ENCODE results near the gene RGS7BP.

The RGS7BP gene

GRCh38 chr5:64625678-64626077 lies 119.9 kb downstream of the RGS7BP start:
- Mint-ChIP-seq H3K9me3 (no peaks in the 10 kb centered on the region), H3K27me3 (ENCODE audit: low read depth, poor library complexity) (peaks cover 17% of the 10 kb centered on the region), H3K4me3 (no peak overlapping the region), H3K36me3 (ENCODE audit: low read depth) (no peaks in the 10 kb centered on the region), H3K27ac (no peak overlapping the region), H3K4me1 (no peaks in the 10 kb centered on the region)
- no peak for TF ChIP-seq CTCF (IDR thresholded peaks at IDR 0.05)
- DNase-seq: no peak

GRCh38 chr5:64628901-64629300 lies 123.1 kb downstream of the RGS7BP start:
- TF ChIP-seq CTCF (IDR thresholded peaks at IDR 0.05): no peak
- Mint-ChIP-seq H3K4me3 (no peak overlapping the region), H3K27me3 (ENCODE audit: low read depth, poor library complexity) (peaks cover 7% of the 10 kb centered on the region), H3K9me3 (no peaks in the 10 kb centered on the region), H3K27ac (no peak overlapping the region), H3K4me1 (peaks cover 4% of the 10 kb centered on the region), H3K36me3 (ENCODE audit: low read depth) (no peaks in the 10 kb centered on the region)
- no peak for DNase-seq

- no peak overlapping the region for H3K4me3 Mint-ChIP-seq
- no peaks in the 10 kb centered on the region for H3K36me3 Mint-ChIP-seq (ENCODE audit: low read depth)
- TF ChIP-seq CTCF (IDR thresholded peaks at IDR 0.05): no peak
- DNase-seq: no peak
- H3K27me3 Mint-ChIP-seq (ENCODE audit: low read depth, poor library complexity): peaks cover 4% of the 10 kb centered on the region
- no peak overlapping the region for H3K27ac Mint-ChIP-seq
- peaks cover 5% of the 10 kb centered on the region for H3K4me1 Mint-ChIP-seq
- no peaks in the 10 kb centered on the region for H3K9me3 Mint-ChIP-seq
These were observed 124.0 kb downstream of the RGS7BP start for GRCh38 chr5:64629841-64630240.

- Mint-ChIP-seq H3K4me1 (peaks cover 9% of the 10 kb centered on the region), H3K4me3 (no peak overlapping the region), H3K9me3 (no peaks in the 10 kb centered on the region), H3K36me3 (ENCODE audit: low read depth) (no peaks in the 10 kb centered on the region), H3K27ac (peak overlapping the region; percentile 66), H3K27me3 (ENCODE audit: low read depth, poor library complexity) (no peaks in the 10 kb centered on the region)
- no peak for TF ChIP-seq CTCF (IDR thresholded peaks at IDR 0.05)
- DNase-seq: no peak
These were observed 126.4 kb downstream of the RGS7BP start for GRCh38 chr5:64632251-64632650.

- peak; percentile 91 for TF ChIP-seq CTCF (IDR thresholded peaks at IDR 0.05)
- H3K36me3 Mint-ChIP-seq (ENCODE audit: low read depth): no peaks in the 10 kb centered on the region
- no peaks in the 10 kb centered on the region for H3K9me3 Mint-ChIP-seq
- H3K27me3 Mint-ChIP-seq (ENCODE audit: low read depth, poor library complexity): no peaks in the 10 kb centered on the region
- H3K4me1 Mint-ChIP-seq: peaks cover 14% of the 10 kb centered on the region
- no peak for DNase-seq
- H3K27ac Mint-ChIP-seq: no peak overlapping the region
- H3K4me3 Mint-ChIP-seq: no peak overlapping the region
These were observed 129.3 kb downstream of the RGS7BP start for GRCh38 chr5:64634997-64635686.

- no peaks in the 10 kb centered on the region for H3K27me3 Mint-ChIP-seq (ENCODE audit: low read depth, poor library complexity)
- H3K27ac Mint-ChIP-seq: peak overlapping the region; percentile 11
- H3K4me3 Mint-ChIP-seq: no peak overlapping the region
- peaks cover 14% of the 10 kb centered on the region for H3K4me1 Mint-ChIP-seq
- no peaks in the 10 kb centered on the region for H3K36me3 Mint-ChIP-seq (ENCODE audit: low read depth)
- no peak for DNase-seq
- TF ChIP-seq CTCF (IDR thresholded peaks at IDR 0.05): no peak
- H3K9me3 Mint-ChIP-seq: no peaks in the 10 kb centered on the region
These were observed 131.3 kb downstream of the RGS7BP start for GRCh38 chr5:64637144-64637543.
